ENCODE measurements around the gene GSE1.
A peak's percentile ranks its signal among the peaks of the same experiment; 100 is the strongest.

The GSE1 gene

GRCh38 chr16:85650844-85651628, 37.9 kb downstream of the GSE1 start:
- DNase-seq, result no peak

GRCh38 chr16:85651629-85652430, 38.7 kb downstream of the GSE1 start:
- DNase-seq, result no peak

- DNase-seq, result no peak
Measured at GRCh38 chr16:85652431-85653221, 39.5 kb downstream of the GSE1 start.

GRCh38 chr16:85653290-85653891, 40.3 kb downstream of the GSE1 start:
- DNase-seq, result no peak

GRCh38 chr16:85654251-85655095, 41.4 kb downstream of the GSE1 start:
- DNase-seq, result no peak

GRCh38 chr16:85655216-85656129, 42.4 kb downstream of the GSE1 start:
- no peak for DNase-seq

GRCh38 chr16:85656351-85657266, 43.5 kb downstream of the GSE1 start:
- DNase-seq, result no peak

- DNase-seq, result no peak
Measured at GRCh38 chr16:85657267-85657650, 44.1 kb downstream of the GSE1 start.

GRCh38 chr16:85657996-85658395, 44.9 kb downstream of the GSE1 start:
- no peak for DNase-seq

GRCh38 chr16:85658504-85659326, 45.6 kb downstream of the GSE1 start:
- DNase-seq, result no peak

GRCh38 chr16:85659336-85659735, 46.2 kb downstream of the GSE1 start:
- no peak for DNase-seq

GRCh38 chr16:85659805-85660511, 46.8 kb downstream of the GSE1 start:
- DNase-seq, result peak; percentile 61

- DNase-seq, result no peak
Measured at GRCh38 chr16:85660843-85661739, 48.0 kb downstream of the GSE1 start.

- no peak for DNase-seq
Measured at GRCh38 chr16:85661740-85662481, 48.8 kb downstream of the GSE1 start.

- no peak for DNase-seq
Measured at GRCh38 chr16:85662482-85662812, 49.3 kb downstream of the GSE1 start.

Measured in activated CD4-positive, alpha-beta T cell treated with anti-CD3 and anti-CD28 coated beads, Interleukin-2, amount 50 U/mL, for 1 hour (primary cell).